GM21723 (cell line): ENCODE measurements around the gene RNF40.

Source experiments
- ATAC-seq: cut with Tn5 transposase; IDR thresholded peaks from one replicate; pipeline ENCODE4 v1.9.1; 2021; ENCODE audit warnings: mild to moderate bottlenecking, moderate library complexity; ENCODE audit not compliant: unreplicated experiment

RNF40 gene

GRCh38 chr16:30761427-30761927 lies 645 bp upstream of the RNF40 start:
- ATAC-seq, result peak; percentile 26

- ATAC-seq, result no peak
Measured at GRCh38 chr16:30762991-30763725, 1.0 kb downstream of the RNF40 start.

GRCh38 chr16:30764086-30764485 lies 2.0 kb downstream of the RNF40 start:
- ATAC-seq, result no peak

DNA sequence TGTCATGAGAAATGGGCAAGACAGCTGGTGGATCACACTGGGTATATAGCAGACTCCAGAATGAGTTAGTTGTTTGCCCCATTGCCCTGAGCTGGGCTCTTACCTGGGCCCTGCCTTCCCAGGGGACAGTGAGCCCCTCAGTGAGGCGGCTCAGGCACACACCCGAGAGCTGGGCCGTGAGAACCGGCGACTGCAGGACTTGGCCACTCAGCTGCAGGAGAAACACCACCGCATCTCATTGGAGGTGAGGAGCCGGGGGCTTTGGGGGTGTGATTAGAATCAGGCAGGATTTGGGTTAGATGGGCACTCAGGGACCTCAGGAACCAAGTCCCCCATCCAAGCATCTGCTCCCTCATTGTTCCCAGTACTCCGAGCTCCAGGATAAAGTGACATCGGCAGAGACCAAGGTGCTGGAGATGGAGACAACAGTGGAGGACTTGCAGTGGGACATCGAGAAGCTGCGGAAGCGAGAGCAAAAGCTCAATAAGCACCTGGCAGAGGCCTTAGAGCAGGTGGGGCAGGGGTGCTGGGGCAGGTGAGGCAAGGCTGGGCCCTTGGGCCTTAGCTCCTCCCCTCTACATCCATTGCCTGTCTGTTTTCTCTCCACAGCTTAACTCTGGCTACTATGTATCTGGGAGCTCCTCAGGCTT lies 2.8 kb downstream of the RNF40 start:
- no peak for ATAC-seq

DNA sequence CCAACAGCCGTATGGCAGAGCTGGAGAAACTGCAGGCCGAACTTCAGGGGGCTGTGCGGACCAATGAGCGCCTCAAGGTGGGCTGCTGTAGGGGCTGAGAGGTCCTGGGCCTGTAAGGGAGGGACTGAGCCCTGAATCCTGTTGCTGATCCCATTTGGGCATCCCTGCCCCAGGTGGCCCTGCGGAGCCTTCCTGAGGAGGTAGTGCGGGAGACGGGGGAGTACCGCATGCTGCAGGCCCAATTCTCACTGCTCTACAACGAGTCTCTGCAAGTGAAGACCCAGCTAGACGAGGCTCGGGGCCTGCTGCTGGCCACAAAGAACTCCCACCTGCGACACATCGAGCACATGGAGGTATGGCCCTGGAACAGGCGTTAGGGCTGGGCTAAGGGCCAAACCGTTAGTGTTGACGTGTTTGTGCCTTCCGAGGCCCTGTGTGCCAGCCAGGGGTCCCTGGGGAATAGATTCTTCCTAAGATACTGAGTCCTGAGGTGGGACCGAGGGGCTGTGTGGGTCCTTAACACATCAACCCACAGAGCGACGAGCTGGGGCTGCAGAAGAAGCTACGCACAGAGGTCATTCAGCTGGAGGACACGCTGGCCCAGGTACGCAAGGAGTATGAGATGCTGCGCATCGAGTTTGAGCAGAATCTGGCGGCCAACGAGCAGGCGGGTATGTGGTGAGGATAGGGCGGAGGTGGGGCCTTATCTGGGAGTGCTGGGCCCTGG lies 4.2 kb downstream of the RNF40 start:
- no peak for ATAC-seq

- no peak for ATAC-seq
Measured at GRCh38 chr16:30766933-30767284, 4.8 kb downstream of the RNF40 start.

- no peak for ATAC-seq
Measured at GRCh38 chr16:30767767-30768465, 5.8 kb downstream of the RNF40 start.

DNA sequence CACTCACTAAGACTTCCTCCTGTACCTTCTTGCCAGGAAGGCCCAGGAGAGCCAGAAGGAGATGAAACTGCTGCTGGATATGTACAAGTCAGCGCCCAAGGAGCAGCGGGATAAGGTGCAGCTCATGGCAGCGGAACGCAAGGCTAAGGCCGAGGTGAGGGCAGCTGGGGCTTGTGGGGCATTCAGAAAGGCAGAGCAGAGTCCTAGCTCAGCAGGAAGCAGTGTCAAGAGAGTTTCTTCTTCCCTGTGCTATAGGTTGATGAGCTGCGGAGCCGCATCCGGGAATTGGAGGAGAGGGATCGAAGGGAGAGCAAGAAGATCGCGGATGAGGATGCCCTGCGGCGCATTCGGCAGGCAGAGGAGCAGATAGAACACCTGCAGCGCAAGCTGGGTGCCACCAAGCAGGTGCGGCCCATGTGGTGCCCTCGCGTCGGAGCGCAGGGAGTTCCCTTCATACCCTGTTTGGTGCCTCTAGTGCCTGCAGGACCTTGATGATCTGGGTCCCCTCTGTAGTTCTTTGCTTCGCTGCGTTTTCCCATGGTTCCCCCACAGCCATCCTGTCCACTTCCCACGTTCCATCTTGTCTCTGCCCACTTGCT lies 6.6 kb downstream of the RNF40 start:
- ATAC-seq, result no peak

DNA sequence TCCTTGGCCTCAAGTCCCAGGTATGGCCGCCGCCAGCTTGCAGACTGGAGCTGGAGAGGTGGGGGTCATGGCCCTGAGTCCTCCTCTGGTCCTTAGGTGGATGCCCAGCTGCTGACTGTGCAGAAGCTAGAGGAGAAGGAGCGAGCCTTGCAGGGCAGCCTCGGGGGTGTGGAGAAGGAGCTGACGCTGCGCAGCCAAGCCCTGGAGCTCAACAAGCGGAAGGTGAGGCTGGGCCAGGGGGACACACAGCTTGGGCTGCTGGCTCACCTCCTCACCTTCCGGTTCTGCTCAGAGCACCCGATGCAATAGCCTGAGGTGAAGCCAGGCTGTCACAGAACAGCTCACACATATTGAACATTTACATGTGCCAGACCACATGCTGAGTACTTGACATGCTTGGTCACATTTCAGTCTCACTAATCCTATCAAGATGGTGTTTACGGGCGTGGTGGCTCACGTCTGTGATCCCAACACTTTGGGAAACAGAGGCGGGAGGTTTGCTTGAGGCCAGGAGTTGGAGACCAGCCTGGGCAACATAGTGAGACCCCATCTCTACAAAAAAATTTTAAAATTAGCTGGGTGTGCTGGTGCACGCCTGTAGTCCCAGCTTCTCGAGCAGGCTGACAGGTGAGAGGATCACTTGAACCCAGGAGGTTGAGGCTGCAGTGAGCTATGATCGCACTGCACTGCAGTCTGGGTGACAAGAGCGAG lies 7.4 kb downstream of the RNF40 start:
- ATAC-seq, result no peak

- no peak for ATAC-seq
Measured at GRCh38 chr16:30771726-30772125, 9.6 kb downstream of the RNF40 start.

- no peak for ATAC-seq
Measured at GRCh38 chr16:30773826-30774225, 11.7 kb downstream of the RNF40 start.

DNA sequence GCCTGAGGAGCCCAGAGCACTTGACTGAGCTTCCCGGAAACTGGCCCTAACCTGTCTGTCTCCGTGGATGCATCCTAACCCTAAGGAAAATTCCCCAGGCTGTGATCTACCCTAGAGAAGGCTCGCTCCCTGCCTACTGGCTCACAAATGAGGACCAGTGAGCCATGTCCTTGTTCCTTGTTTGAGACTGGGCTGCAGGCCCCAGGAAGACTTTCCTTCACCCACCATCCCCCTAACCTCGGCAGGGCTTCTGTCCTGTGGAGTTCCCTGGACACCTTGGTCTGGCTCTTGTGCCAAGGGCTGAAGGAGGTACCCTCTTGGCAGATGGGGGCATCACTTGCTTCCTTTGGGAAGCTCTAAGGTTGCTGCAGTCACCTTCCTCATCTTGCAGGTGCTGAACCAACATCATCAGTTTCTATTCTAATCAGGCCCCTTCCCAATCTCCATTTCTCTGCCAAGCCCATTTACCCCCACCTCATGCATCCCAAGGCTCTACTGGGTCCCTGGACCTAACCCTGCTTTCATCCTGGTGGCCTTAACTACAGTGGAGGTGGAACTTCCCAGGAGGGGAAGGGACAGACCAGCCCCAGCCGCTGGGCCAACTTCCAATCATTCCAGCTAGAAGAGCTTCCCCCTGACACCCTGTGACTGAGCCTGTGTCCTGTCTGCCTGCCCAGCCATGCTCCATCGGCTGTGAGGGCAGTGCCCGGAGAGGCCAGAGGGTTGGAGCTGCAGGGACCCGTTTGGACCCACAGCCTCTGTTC lies 12.4 kb downstream of the RNF40 start:
- no peak for ATAC-seq

DNA sequence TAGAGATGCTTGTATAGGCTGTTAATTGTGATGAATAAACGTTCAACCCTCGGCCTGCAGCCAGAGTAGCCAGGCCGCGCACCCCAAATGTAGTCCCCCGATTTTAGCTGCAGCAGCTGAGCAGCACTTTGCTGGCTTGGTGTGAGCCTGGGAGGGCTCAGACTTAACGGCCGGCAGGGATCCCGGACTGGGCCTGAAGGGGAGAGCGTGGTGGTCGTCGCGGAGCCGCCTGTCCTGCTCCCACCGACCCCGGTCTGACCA lies 12.9 kb downstream of the RNF40 start:
- no peak for ATAC-seq

GRCh38 chr16:30775392-30776188 lies 13.5 kb downstream of the RNF40 start:
- ATAC-seq, result peak; percentile 65

GRCh38 chr16:30777591-30778297 lies 15.6 kb downstream of the RNF40 start:
- no peak for ATAC-seq

- ATAC-seq, result no peak
Measured at GRCh38 chr16:30778549-30779244, 16.6 kb downstream of the RNF40 start.

DNA sequence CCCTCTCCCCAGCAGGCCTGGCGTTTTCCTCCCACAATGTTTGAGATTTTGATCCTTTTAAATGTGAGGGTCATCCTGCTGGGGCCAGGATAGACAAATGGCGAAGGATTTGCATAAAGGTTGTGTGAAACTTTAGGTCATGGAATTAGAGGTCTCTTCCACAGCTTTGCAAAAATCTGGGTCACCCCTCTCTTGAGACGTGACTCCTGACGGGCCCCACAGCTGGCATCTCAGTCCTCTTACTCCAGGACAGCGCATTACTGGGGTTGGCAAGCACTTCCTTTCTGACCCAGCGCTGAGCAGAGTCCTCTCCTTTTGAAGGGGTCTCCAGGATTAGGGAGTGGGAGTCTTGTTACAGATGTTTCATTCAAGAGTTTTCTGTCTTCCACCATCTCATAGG lies 17.5 kb downstream of the RNF40 start:
- no peak for ATAC-seq

DNA sequence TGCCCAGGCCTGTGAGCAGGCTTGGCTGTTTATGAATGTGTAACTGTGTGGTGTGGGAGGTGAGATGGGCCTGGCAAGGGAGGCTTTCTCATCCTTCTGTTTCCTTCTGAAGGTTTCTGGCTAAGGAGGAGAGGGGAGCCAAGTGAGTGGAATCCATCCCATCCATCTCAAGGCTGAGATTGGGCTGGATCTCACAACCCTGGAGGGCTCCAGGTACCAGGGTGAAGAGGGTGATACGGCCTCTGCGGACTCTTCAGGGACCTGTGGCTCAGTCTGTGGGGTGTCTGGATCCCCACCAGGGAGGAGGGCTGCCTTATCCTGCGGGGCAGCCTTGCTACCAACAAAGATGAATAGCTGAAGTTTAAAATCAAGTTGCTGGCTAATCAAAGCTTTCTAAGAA lies 17.9 kb downstream of the RNF40 start:
- ATAC-seq, result no peak
